ENCODE measurements around the gene FLAD1.
"Not testable (repeated sequence)": the region's sequence is repeated elsewhere in the genome, so short reads cannot be mapped to it uniquely, and the experiment has no call there.

Gene FLAD1

DNA sequence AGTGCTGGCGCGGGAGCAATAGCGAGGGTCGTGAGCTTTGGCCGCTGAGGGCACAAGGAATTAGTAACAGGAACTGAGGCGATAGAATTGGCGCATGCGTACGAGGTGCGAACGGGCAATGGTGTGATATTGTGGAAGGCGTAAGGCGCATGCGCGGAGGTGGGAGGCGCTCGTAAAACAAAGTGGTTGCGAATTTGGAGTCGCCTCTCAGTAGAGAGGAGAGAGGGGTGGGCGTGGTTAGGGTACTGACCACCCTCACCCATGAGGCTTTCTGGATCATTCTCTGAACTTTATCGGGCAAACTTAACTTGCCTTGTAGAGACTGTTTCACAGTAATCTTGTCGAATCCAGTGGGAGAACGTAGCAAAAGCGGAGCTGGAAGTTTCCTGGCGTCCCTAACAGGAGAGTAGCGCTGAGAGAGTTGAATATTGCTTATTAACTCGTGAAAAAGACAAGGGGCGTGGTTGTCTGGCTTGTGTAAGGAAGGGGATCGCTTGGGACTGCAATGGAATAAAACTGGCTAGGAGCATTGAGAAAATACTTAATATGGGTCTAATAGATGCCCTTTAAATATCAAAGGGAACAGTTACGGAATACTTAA is 8.2 kb upstream of the FLAD1 start:
- Histone ChIP-seq H2AK5ac (ENCODE audit: low read length) (no peak overlapping the region), H4K8ac (ENCODE audit: low read depth, low read length) (peak overlapping the region; percentile 86), H4K12ac (ENCODE audit: low read depth, low read length) (no peak overlapping the region), H2BK120ac (ENCODE audit: insufficient read depth, low read length, poor library complexity) (peak overlapping the region; percentile 88), H3K4me1 (ENCODE audit: control insufficient read depth in 1 of 2, insufficient read depth in 2 of 2, low read length in 2 of 2) (peaks cover 15 to 22% of the 10 kb centered on the region in 2 experiments), H3K23ac (ENCODE audit: low read length) (no peak overlapping the region), H3K18ac (ENCODE audit: low read length) (no peak overlapping the region), H3K36me3 (ENCODE audit: control insufficient read depth in 1 of 2, insufficient read depth in 2 of 2, low read length in 2 of 2) (peaks cover 2 to 6% of the 10 kb centered on the region in 2 experiments), H3K79me2 (ENCODE audit: control insufficient read depth, insufficient read depth, low read length, poor library complexity) (peaks cover 22% of the 10 kb centered on the region), H3K4ac (ENCODE audit: low read depth, low read length) (no peak overlapping the region), H3K27ac (ENCODE audit: low read depth, low read length) (peak overlapping the region; percentile 94), H3K79me1 (ENCODE audit: low read length) (peaks cover 36% of the 10 kb centered on the region), H2AFZ (ENCODE audit: insufficient read depth, low read length, poor library complexity) (no peak overlapping the region), H3K14ac (ENCODE audit: low read length) (peak overlapping the region; percentile 45), H2BK5ac (ENCODE audit: low read depth, low read length, poor library complexity) (peak overlapping the region; percentile 81), H3K9me3 (ENCODE audit: insufficient read depth, low read depth, low read length) (no peaks in the 10 kb centered on the region), H3K4me3 (ENCODE audit: low read depth, low read length) (peak overlapping the region; percentile 80), H2BK12ac (ENCODE audit: low read length) (no peak overlapping the region), H3K27me3 (ENCODE audit: insufficient read depth, low read length) (no peaks in the 10 kb centered on the region), H4K91ac (ENCODE audit: low read depth, low read length) (peak overlapping the region; percentile 79), H3K9ac (ENCODE audit: low read length) (peak overlapping the region; percentile 85), H3K4me2 (ENCODE audit: low read length) (peak overlapping the region; percentile 91)
- peak; percentile 97 to 100 for DNase-seq
- WGBS (ENCODE audit: extremely low coverage, insufficient coverage, insufficient read length), result no CpG with 5 or more reads among the region's 30 CpGs

DNA sequence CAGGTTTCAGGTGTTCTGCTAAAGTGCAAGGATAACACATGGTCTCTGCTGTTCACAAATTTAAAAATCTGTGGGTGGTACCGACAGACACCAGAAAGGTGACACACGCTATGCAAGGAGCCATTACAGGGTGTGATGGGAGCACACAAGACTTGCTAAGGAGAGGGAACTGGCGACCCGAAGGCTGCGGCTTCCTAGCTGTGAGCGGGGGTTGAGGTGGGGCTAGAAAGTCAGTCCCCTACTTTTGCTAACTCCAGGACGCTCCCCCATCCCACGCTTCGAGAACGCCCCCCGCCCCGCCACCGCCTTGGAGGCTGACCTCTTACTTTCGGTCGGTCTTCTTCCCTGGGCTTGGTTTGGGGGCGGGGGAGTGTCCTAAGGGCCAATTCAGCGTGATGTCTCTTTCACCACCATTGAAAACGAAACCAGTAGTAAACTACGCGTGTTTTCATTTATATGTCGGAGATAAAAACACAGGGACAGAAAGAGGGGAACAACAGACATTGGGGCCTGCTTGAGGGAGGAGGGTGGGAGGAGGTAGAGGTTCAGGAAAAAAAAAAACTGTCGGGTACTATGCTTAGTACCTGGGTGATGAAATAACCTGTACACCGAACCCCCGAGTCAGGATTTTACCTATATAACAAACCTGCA is 7.6 kb upstream of the FLAD1 start:
- peaks cover 17% of the 10 kb centered on the region for H3K79me2 ChIP-seq (ENCODE audit: control insufficient read depth, insufficient read depth, low read length, poor library complexity)
- H3K4me2 ChIP-seq (ENCODE audit: low read length), result peak overlapping the region; percentile 91
- H3K18ac ChIP-seq (ENCODE audit: low read length), result peak overlapping the region; percentile 89
- H2BK5ac ChIP-seq (ENCODE audit: low read depth, low read length, poor library complexity), result peak overlapping the region; percentile 53
- no peak overlapping the region for H2BK12ac ChIP-seq (ENCODE audit: low read length)
- H3K79me1 ChIP-seq (ENCODE audit: low read length), result peaks cover 30% of the 10 kb centered on the region
- H3K9me3 ChIP-seq (ENCODE audit: insufficient read depth, low read depth, low read length), result no peaks in the 10 kb centered on the region
- peaks cover 11 to 16% of the 10 kb centered on the region in 2 experiments for H3K4me1 ChIP-seq (ENCODE audit: control insufficient read depth in 1 of 2, insufficient read depth in 2 of 2, low read length in 2 of 2)
- H3K27ac ChIP-seq (ENCODE audit: low read depth, low read length), result peak overlapping the region; percentile 94
- no peaks in the 10 kb centered on the region for H3K27me3 ChIP-seq (ENCODE audit: insufficient read depth, low read length)
- peak overlapping the region; percentile 28 for H4K12ac ChIP-seq (ENCODE audit: low read depth, low read length)
- H3K9ac ChIP-seq (ENCODE audit: low read length), result peak overlapping the region; percentile 85
- DNase-seq, result peak; percentile 15 to 49
- peak overlapping the region; percentile 86 for H4K8ac ChIP-seq (ENCODE audit: low read depth, low read length)
- no peak overlapping the region for H2AFZ ChIP-seq (ENCODE audit: insufficient read depth, low read length, poor library complexity)
- H3K36me3 ChIP-seq (ENCODE audit: control insufficient read depth in 1 of 2, insufficient read depth in 2 of 2, low read length in 2 of 2), result peaks cover 6% of the 10 kb centered on the region in 2 experiments
- H3K23ac ChIP-seq (ENCODE audit: low read length), result no peak overlapping the region
- H3K14ac ChIP-seq (ENCODE audit: low read length), result peak overlapping the region; percentile 86
- H3K4me3 ChIP-seq (ENCODE audit: low read depth, low read length), result peak overlapping the region; percentile 80
- H4K91ac ChIP-seq (ENCODE audit: low read depth, low read length), result peak overlapping the region; percentile 79
- peak overlapping the region; percentile 92 for H2AK5ac ChIP-seq (ENCODE audit: low read length)
- H2BK120ac ChIP-seq (ENCODE audit: insufficient read depth, low read length, poor library complexity), result peak overlapping the region; percentile 88
- H3K4ac ChIP-seq (ENCODE audit: low read depth, low read length), result peak overlapping the region; percentile 89
- no CpG with 5 or more reads among the region's 24 CpGs for WGBS (ENCODE audit: extremely low coverage, insufficient coverage, insufficient read length)

GRCh38 chr1:154977762-154978161 is 5.4 kb upstream of the FLAD1 start:
- not testable (repeated sequence) for H3K18ac ChIP-seq (ENCODE audit: low read length); H2AFZ ChIP-seq (ENCODE audit: insufficient read depth, low read length, poor library complexity); H3K23ac ChIP-seq (ENCODE audit: low read length); H3K27ac ChIP-seq (ENCODE audit: low read depth, low read length); H4K91ac ChIP-seq (ENCODE audit: low read depth, low read length); H3K36me3 ChIP-seq (ENCODE audit: control insufficient read depth in 1 of 2, insufficient read depth in 2 of 2, low read length in 2 of 2); H2AK5ac ChIP-seq (ENCODE audit: low read length); H4K12ac ChIP-seq (ENCODE audit: low read depth, low read length); H2BK120ac ChIP-seq (ENCODE audit: insufficient read depth, low read length, poor library complexity); H3K14ac ChIP-seq (ENCODE audit: low read length); H2BK12ac ChIP-seq (ENCODE audit: low read length); H2BK5ac ChIP-seq (ENCODE audit: low read depth, low read length, poor library complexity); H4K8ac ChIP-seq (ENCODE audit: low read depth, low read length); H3K27me3 ChIP-seq (ENCODE audit: insufficient read depth, low read length); H3K9me3 ChIP-seq (ENCODE audit: insufficient read depth, low read depth, low read length); H3K4ac ChIP-seq (ENCODE audit: low read depth, low read length); H3K4me3 ChIP-seq (ENCODE audit: low read depth, low read length); H3K9ac ChIP-seq (ENCODE audit: low read length); H3K4me2 ChIP-seq (ENCODE audit: low read length); H3K4me1 ChIP-seq (ENCODE audit: control insufficient read depth in 1 of 2, insufficient read depth in 2 of 2, low read length in 2 of 2); DNase-seq
- peaks cover 16% of the 10 kb centered on the region for H3K79me1 ChIP-seq (ENCODE audit: low read length)
- peaks cover 12% of the 10 kb centered on the region for H3K79me2 ChIP-seq (ENCODE audit: control insufficient read depth, insufficient read depth, low read length, poor library complexity)
- no CpG with 5 or more reads among the region's 3 CpGs for WGBS (ENCODE audit: extremely low coverage, insufficient coverage, insufficient read length)

GRCh38 chr1:154978360-154978759 is 4.8 kb upstream of the FLAD1 start:
- Histone ChIP-seq H3K27me3 (ENCODE audit: insufficient read depth, low read length) (no peaks in the 10 kb centered on the region), H2BK5ac (ENCODE audit: low read depth, low read length, poor library complexity) (no peak overlapping the region), H3K4me2 (ENCODE audit: low read length) (no peak overlapping the region), H3K4ac (ENCODE audit: low read depth, low read length) (no peak overlapping the region), H3K18ac (ENCODE audit: low read length) (no peak overlapping the region), H4K91ac (ENCODE audit: low read depth, low read length) (no peak overlapping the region), H4K12ac (ENCODE audit: low read depth, low read length) (no peak overlapping the region), H3K36me3 (ENCODE audit: control insufficient read depth in 1 of 2, insufficient read depth in 2 of 2, low read length in 2 of 2) (peaks cover 7 to 8% of the 10 kb centered on the region in 2 experiments), H3K23ac (ENCODE audit: low read length) (no peak overlapping the region), H3K9me3 (ENCODE audit: insufficient read depth, low read depth, low read length) (no peaks in the 10 kb centered on the region), H3K4me3 (ENCODE audit: low read depth, low read length) (no peak overlapping the region), H2BK12ac (ENCODE audit: low read length) (no peak overlapping the region), H3K9ac (ENCODE audit: low read length) (no peak overlapping the region), H3K4me1 (ENCODE audit: control insufficient read depth in 1 of 2, insufficient read depth in 2 of 2, low read length in 2 of 2) (peaks cover 0 to 1% of the 10 kb centered on the region in 2 experiments), H3K27ac (ENCODE audit: low read depth, low read length) (no peak overlapping the region), H2AK5ac (ENCODE audit: low read length) (no peak overlapping the region), H2AFZ (ENCODE audit: insufficient read depth, low read length, poor library complexity) (no peak overlapping the region), H3K14ac (ENCODE audit: low read length) (no peak overlapping the region), H4K8ac (ENCODE audit: low read depth, low read length) (no peak overlapping the region), H2BK120ac (ENCODE audit: insufficient read depth, low read length, poor library complexity) (no peak overlapping the region), H3K79me2 (ENCODE audit: control insufficient read depth, insufficient read depth, low read length, poor library complexity) (peaks cover 10% of the 10 kb centered on the region), H3K79me1 (ENCODE audit: low read length) (peaks cover 12% of the 10 kb centered on the region)
- DNase-seq, result no peak
- WGBS (ENCODE audit: extremely low coverage, insufficient coverage, insufficient read length), result no CpG with 5 or more reads among the region's 3 CpGs

Data from trophoblast cell (in vitro differentiated cells and primary cell).